H1 (cell line): ENCODE results near the gene ALDH1A3. TPM values are rescaled to one million over a fixed set of nuclear protein-coding genes. Genes with fewer than 3 reads are reported as not detected.

Experiments
- CTCF ChIA-PET: fragments of 300-600 bp; sonication (Branson Sonifier 250); formaldehyde crosslinking; loops from one replicate; lab custom pipeline; 2021; ENCODE audit not compliant: partially characterized antibody; lab: Charles Lee
- POLR2A ChIA-PET: fragments of 300-600 bp; sonication (Branson Sonifier 250); formaldehyde crosslinking; loops from one replicate; lab custom pipeline; 2021; ENCODE audit warnings: inconsistent platforms; ENCODE audit not compliant: partially characterized antibody; lab: Charles Lee
- DNase-seq, 2 experiments: peaks; one replicate each; pipeline versions ENCODE4 v3.0.0 to v3.0.0-alpha.2; 2010 to 2022; ENCODE audit warnings: low spot score in 2 of 2, low read depth in 1 of 2, mixed read lengths in 1 of 2
- FAIRE-seq: peaks from 2 replicates; lab custom pipeline; 2011; peaks lifted over from hg19 to GRCh38; lab: Jason Lieb, UNC
- H2AFZ ChIP-seq: 2 replicates; pipeline ENCODE4 v1.8.1; 2012; ENCODE audit warnings: low read length, inconsistent platforms
- H2AK5ac ChIP-seq: 2 replicates; pipeline ENCODE4 v1.6.1; 2013; ENCODE audit warnings: low read depth, low read length
- H2BK120ac ChIP-seq: replicated peaks from 2 replicates; pipeline ENCODE3; 2013; ENCODE audit warnings: low read depth, low read length, inconsistent platforms
- H2BK12ac ChIP-seq: 2 replicates; pipeline ENCODE4 v1.6.1; 2013; ENCODE audit warnings: low read depth, low read length
- H2BK15ac ChIP-seq: 2 replicates; pipeline ENCODE4 v1.6.1; 2013; ENCODE audit warnings: low read length
- H2BK20ac ChIP-seq: 2 replicates; pipeline ENCODE4 v1.6.1; 2013; ENCODE audit warnings: low read length
- H2BK5ac ChIP-seq: 2 replicates; pipeline ENCODE4 v1.6.1; 2013; ENCODE audit warnings: low read depth, low read length
- H3K14ac ChIP-seq: 2 replicates; pipeline ENCODE4 v1.6.1; 2013; ENCODE audit warnings: inconsistent platforms; ENCODE audit not compliant: insufficient read length
- H3K18ac ChIP-seq: 2 replicates; pipeline ENCODE4 v1.6.1; 2013; ENCODE audit warnings: low read length; ENCODE audit errors: extremely low read depth
- H3K23ac ChIP-seq: 2 replicates; pipeline ENCODE4 v1.6.1; 2013; ENCODE audit warnings: inconsistent platforms; ENCODE audit not compliant: insufficient read length
- H3K23me2 ChIP-seq: 2 replicates; pipeline ENCODE4 v1.6.1; 2013; ENCODE audit warnings: low read depth, low read length
- H3K27ac ChIP-seq: 2 replicates; pipeline ENCODE4 v1.6.1; 2011; ENCODE audit warnings: low read depth, low read length, inconsistent platforms
- H3K27me3 ChIP-seq, 4 experiments: replicated peaks in 1 of 4; 1 replicate in 1 of 4; 2 replicates in 3 of 4; pipeline versions ENCODE4 v1.6.1 to v1.8.1; 2011 to 2013; ENCODE audit warnings: low read length in 3 of 4, mild to moderate bottlenecking in 3 of 4, inconsistent platforms in 2 of 4, mixed read lengths in 2 of 4, moderate library complexity in 1 of 4; ENCODE audit not compliant: control insufficient read depth in 3 of 4, insufficient read depth in 3 of 4; ENCODE audit errors: extremely low read depth in 1 of 4
- H3K36me3 ChIP-seq, 4 experiments: 2 replicates each; pipeline versions ENCODE4 v1.6.1 to v1.8.1; 2011 to 2013; ENCODE audit warnings: mild to moderate bottlenecking in 4 of 4, low read length in 3 of 4, moderate library complexity in 2 of 4, control low read depth in 1 of 4, inconsistent platforms in 1 of 4; ENCODE audit not compliant: insufficient read depth in 4 of 4, control insufficient read depth in 2 of 4
- H3K4ac ChIP-seq: replicated peaks from 2 replicates; pipeline ENCODE3; 2013; ENCODE audit warnings: low read length, low read depth, mixed read lengths, inconsistent platforms; ENCODE audit not compliant: insufficient read length
- H3K4me1 ChIP-seq, 4 experiments: replicated peaks in 1 of 4; 1 replicate in 1 of 4; 2 replicates in 3 of 4; pipeline versions ENCODE4 v1.6.1 to v1.8.1; 2011 to 2013; ENCODE audit warnings: low read length in 3 of 4, inconsistent platforms in 2 of 4, mixed read lengths in 1 of 4; ENCODE audit not compliant: insufficient read depth in 4 of 4, control insufficient read depth in 3 of 4
- H3K4me2 ChIP-seq, 2 experiments: 2 replicates each; pipeline versions ENCODE4 v1.6.1 to v1.8.1; 2011 to 2013; ENCODE audit warnings: low read depth in 2 of 2, low read length in 2 of 2, control low read depth in 1 of 2, inconsistent platforms in 1 of 2, mild to moderate bottlenecking in 1 of 2; ENCODE audit not compliant: insufficient read depth in 1 of 2
- H3K4me3 ChIP-seq, 4 experiments: fragments of 200-600, 300-600 bp in 1 of 4; sonication (generic), shearing (Covaris generic), sonication (Bioruptor Twin) in 1 of 4; 2 replicates each; pipeline versions ENCODE4 v1.5.1 to v1.8.1; 2011 to 2016; ENCODE audit warnings: low read length in 4 of 4, low read depth in 3 of 4, control low read depth in 2 of 4, inconsistent platforms in 2 of 4, mild to moderate bottlenecking in 2 of 4, mixed read lengths in 1 of 4, moderate library complexity in 1 of 4; ENCODE audit not compliant: insufficient read depth in 2 of 4; ENCODE audit errors: extremely low read depth in 1 of 4
- H3K56ac ChIP-seq: replicated peaks from 2 replicates; pipeline ENCODE3; 2013; ENCODE audit warnings: low read depth, mild to moderate bottlenecking, mixed read lengths, low read length, inconsistent platforms; ENCODE audit not compliant: insufficient read length
- H3K79me1 ChIP-seq: 2 replicates; pipeline ENCODE4 v1.6.1; 2013; ENCODE audit warnings: low read depth, low read length, control low read depth
- H3K79me2 ChIP-seq, 2 experiments: 2 replicates each; pipeline versions ENCODE4 v1.6.1 to v1.8.1; 2012 to 2013; ENCODE audit warnings: low read length in 2 of 2, mild to moderate bottlenecking in 2 of 2, inconsistent platforms in 1 of 2; ENCODE audit not compliant: insufficient read depth in 2 of 2, control insufficient read depth in 1 of 2
- H3K9ac ChIP-seq, 4 experiments: replicated peaks in 1 of 4; 1 replicate in 1 of 4; 2 replicates in 3 of 4; pipeline versions ENCODE4 v1.6.1 to v1.8.1; 2011 to 2013; ENCODE audit warnings: low read depth in 3 of 4, low read length in 3 of 4, control low read depth in 2 of 4, mild to moderate bottlenecking in 2 of 4, moderate library complexity in 2 of 4, inconsistent platforms in 1 of 4; ENCODE audit errors: extremely low read depth in 1 of 4
- H3K9me3 ChIP-seq, 2 experiments: 2 replicates each; pipeline versions ENCODE4 v1.6.1 to v1.8.1; 2012 to 2013; ENCODE audit warnings: mild to moderate bottlenecking in 2 of 2, moderate library complexity in 2 of 2, control low read depth in 1 of 2, inconsistent platforms in 1 of 2, low read depth in 1 of 2, low read length in 1 of 2, mixed read lengths in 1 of 2; ENCODE audit not compliant: insufficient read depth in 2 of 2
- H4K20me1 ChIP-seq, 2 experiments: replicated peaks in 1 of 2; 2 replicates each; pipeline versions ENCODE3 to v1.8.1; 2011 to 2013; ENCODE audit warnings: inconsistent platforms in 2 of 2, low read length in 2 of 2, mild to moderate bottlenecking in 1 of 2; ENCODE audit not compliant: insufficient read depth in 2 of 2, control insufficient read depth in 1 of 2
- H4K5ac ChIP-seq: 2 replicates; pipeline ENCODE4 v1.6.1; 2013; ENCODE audit warnings: low read length, low read depth, mixed read lengths, inconsistent platforms; ENCODE audit not compliant: insufficient read length
- H4K8ac ChIP-seq: 2 replicates; pipeline ENCODE4 v1.8.0; 2013; ENCODE audit warnings: mild to moderate bottlenecking, moderate library complexity, low read length, inconsistent platforms; ENCODE audit not compliant: insufficient read depth; ENCODE audit errors: extremely low read depth
- H4K91ac ChIP-seq: replicated peaks from 2 replicates; pipeline ENCODE3; 2013; ENCODE audit warnings: low read length, mixed read lengths, inconsistent platforms; ENCODE audit not compliant: insufficient read length
- BACH1 ChIP-seq: IDR thresholded peaks from 2 replicates; pipeline ENCODE4 v1.6.1; 2012; ENCODE audit warnings: low read length, improper control_type of control experiment
- BRCA1 ChIP-seq: IDR thresholded peaks from 2 replicates; pipeline ENCODE4 v1.6.1; 2012; ENCODE audit warnings: low read depth, low read length, improper control_type of control experiment
- GABPA ChIP-seq: IDR thresholded peaks from 2 replicates; pipeline ENCODE4 v1.6.1; 2011; ENCODE audit warnings: mild to moderate bottlenecking, low read length, moderate library complexity, borderline replicate concordance; ENCODE audit not compliant: insufficient read depth
- HDAC2 ChIP-seq, 2 experiments: fragments of 300-600 bp in 1 of 2; sonication (generic) in 1 of 2; IDR thresholded peaks; 2 replicates each; pipeline ENCODE4 v1.6.1; 2011 to 2012; ENCODE audit warnings: low read depth in 2 of 2, low read length in 2 of 2, mild to moderate bottlenecking in 2 of 2, moderate library complexity in 2 of 2, borderline replicate concordance in 1 of 2, inconsistent platforms in 1 of 2
- JUN ChIP-seq: IDR thresholded peaks from 2 replicates; pipeline ENCODE4 v1.6.1; 2011; ENCODE audit warnings: low read depth, mild to moderate bottlenecking, improper control_type of control experiment, low read length
- MAFK ChIP-seq: IDR thresholded peaks from 2 replicates; pipeline ENCODE4 v1.6.1; 2012; ENCODE audit warnings: low read depth, mild to moderate bottlenecking, improper control_type of control experiment, low read length
- RNF2 ChIP-seq: fragments of 200-900, 300-1000 bp; sonication (generic); IDR thresholded peaks from 2 replicates; pipeline ENCODE4 v1.7.1; 2016; ENCODE audit warnings: borderline replicate concordance, low read depth, mild to moderate bottlenecking, antibody characterized with exemption, low read length; ENCODE audit not compliant: poor library complexity, severe bottlenecking; ENCODE audit errors: missing control alignments
- RXRA ChIP-seq: IDR thresholded peaks from 2 replicates; pipeline ENCODE4 v1.6.1; 2011; ENCODE audit warnings: low read depth, mild to moderate bottlenecking, low read length, moderate library complexity; ENCODE audit not compliant: insufficient read depth
- SIN3A ChIP-seq, 2 experiments: IDR thresholded peaks in 1 of 2; conservative IDR thresholded peaks in 1 of 2; 2 replicates each; pipeline ENCODE4 v1.6.1; 2011 to 2012; ENCODE audit warnings: low read length in 2 of 2, improper control_type of control experiment in 1 of 2, low read depth in 1 of 2, mild to moderate bottlenecking in 1 of 2
- SP1 ChIP-seq: IDR thresholded peaks from 2 replicates; pipeline ENCODE4 v1.6.1; 2011; ENCODE audit warnings: low read depth, low read length
- SP4 ChIP-seq: IDR thresholded peaks from 2 replicates; pipeline ENCODE4 v1.6.1; 2012; ENCODE audit warnings: low read length, inconsistent platforms
- SUZ12 ChIP-seq: fragments of 200-600 bp; sonication (generic); IDR thresholded peaks from 2 replicates; pipeline ENCODE4 v1.6.1; 2012; ENCODE audit warnings: mild to moderate bottlenecking, inconsistent platforms, low read length, moderate library complexity, mixed read lengths
- TAF7 ChIP-seq: optimal IDR thresholded peaks from 2 replicates; pipeline ENCODE3; 2011; ENCODE audit warnings: low read depth, mild to moderate bottlenecking, inconsistent platforms, low read length, moderate library complexity, borderline replicate concordance
- TBP ChIP-seq: IDR thresholded peaks from 2 replicates; pipeline ENCODE4 v1.6.1; 2011; ENCODE audit warnings: low read depth, low read length, improper control_type of control experiment
- WGBS, 2 experiments: shearing (Covaris generic) in 1 of 2; methylation state at CpG; one replicate each; pipeline versions ENCODE4 v1.1.6 to v1.1.7; 2013 to 2015; ENCODE audit warnings: low lambda C conversion rate in 2 of 2, mixed read lengths in 2 of 2, inconsistent platforms in 1 of 2, low coverage in 1 of 2, missing lambda C conversion rate in 1 of 2; ENCODE audit not compliant: insufficient replicate concordance in 2 of 2, insufficient coverage in 1 of 2, insufficient read length in 1 of 2; ENCODE audit errors: extremely low coverage in 1 of 2, missing lambda C conversion rate in 1 of 2; 5-methylcytosine and 5-hydroxymethylcytosine counted together
- polyA plus RNA-seq, 7 experiments: library from polyadenylated mRNA; depleted of rRNA in 3 of 7; stranded (reverse) in 5 of 7; unstranded in 2 of 7; fragments of >200 nt in 5 of 7; fragments of 200-250 nt in 2 of 7; gene quantifications; 1 replicate in 5 of 7; 2 replicates in 1 of 7; 4 replicates in 1 of 7; pipeline versions ENCODE4 v1.2.1 to v1.2.3, GENCODE V29; 2011 to 2013; ENCODE audit warnings: missing spikeins in 2 of 7, mixed read lengths in 2 of 7
- total RNA-seq: library from RNA; stranded (reverse); fragmentation: NEBNext Ultra II Directional; extraction: Animal tissue kit (Norgen Biotek cat#: 25700); gene quantifications from 2 replicates; pipeline ENCODE4 v1.2.1, GENCODE V29; 2021

Gene ALDH1A3
- total and polyA plus RNA-seq, 2 of the 8 experiments (the other 6 are each of a cell fraction or from before 2014, with no cell fraction given): 2.2 to 5.5 TPM

GRCh38 chr15:100861511-100861991 lies 18.1 kb upstream of the ALDH1A3 start:
- H3K79me1 ChIP-seq: no peaks in the 10 kb centered on the region
- ChIA-PET CTCF (interaction anchor here (1.2 to 3.1 kb wide), 4 partner anchors 7 to 225 kb away, joined by 3 to 25 read pairs (median 6); no protein-coding TSS in a partner anchor), POLR2A (no interaction called here)
- no peak overlapping the region; a peak in 1 of 7 replicates for H3K9ac ChIP-seq
- no peak overlapping the region for H4K91ac ChIP-seq
- no peaks in the 10 kb centered on the region for H3K4me1 ChIP-seq
- H2AFZ ChIP-seq: no peak overlapping the region
- H3K27me3 ChIP-seq: no peaks in the 10 kb centered on the region
- H3K27ac ChIP-seq: no peak overlapping the region
- no peaks in the 10 kb centered on the region for H4K20me1 ChIP-seq
- H2BK15ac ChIP-seq: no peak overlapping the region
- no peak overlapping the region for H2BK120ac ChIP-seq
- H3K4ac ChIP-seq: no peak overlapping the region
- H2BK12ac ChIP-seq: no peak overlapping the region
- H4K8ac ChIP-seq: no peak overlapping the region
- no peak overlapping the region for H3K23ac ChIP-seq
- H3K79me2 ChIP-seq: no peaks in the 10 kb centered on the region
- H3K4me3 ChIP-seq: no peak overlapping the region
- no peak overlapping the region for H3K14ac ChIP-seq
- peaks cover 4 to 10% of the 10 kb centered on the region in 2 experiments; a peak in 2 of 4 replicates for H3K9me3 ChIP-seq
- FAIRE-seq (no peak), DNase-seq (no peak)
- no peak overlapping the region for H3K18ac ChIP-seq
- no peak overlapping the region for H4K5ac ChIP-seq
- H3K4me2 ChIP-seq: no peak overlapping the region
- H2BK20ac ChIP-seq: no peak overlapping the region
- 91% methylated on average over 16 of the region's 16 CpGs; no CpG with 5 or more reads in 1 of the 2 experiments for WGBS, 2 experiments
- no peak overlapping the region for H3K56ac ChIP-seq
- no peaks in the 10 kb centered on the region for H3K36me3 ChIP-seq
- H2BK5ac ChIP-seq: no peak overlapping the region
- H3K23me2 ChIP-seq: no peaks in the 10 kb centered on the region; the same call in 1 of the 2 replicates
- H2AK5ac ChIP-seq: no peak overlapping the region
- TF ChIP-seq JUN (no peak), MAFK (no peak), TAF7 (no peak), RXRA (no peak), BRCA1 (no peak), SP1 (no peak), HDAC2 (IDR thresholded peaks at IDR 0.05; ENCODE audit: borderline replicate concordance in 1 of 2, low read depth in 2 of 2, low read length in 2 of 2) (no peak), BACH1 (no peak), TBP (no peak), GABPA (no peak), SP4 (no peak), RNF2 (no peak), SIN3A (conservative IDR thresholded peaks at IDR 0.05 in 1 of 2, IDR thresholded peaks at IDR 0.05 in 1 of 2; ENCODE audit: low read depth in 1 of 2, low read length in 2 of 2) (no peak), SUZ12 (no peak)
